Activated gamma-delta T cell (primary cell): ENCODE results near the gene ADRA2C.

ENCODE experiments used
- DNase-seq: peaks from one replicate; lab custom pipeline; 2025; lab: John Stamatoyannopoulos, UW
- total RNA-seq, 2 donors: gene quantifications; one replicate each; lab custom pipeline; 2026; lab: John Stamatoyannopoulos, UW

Gene ADRA2C
- 0 reads per million in 2 donors for total RNA-seq

DNA sequence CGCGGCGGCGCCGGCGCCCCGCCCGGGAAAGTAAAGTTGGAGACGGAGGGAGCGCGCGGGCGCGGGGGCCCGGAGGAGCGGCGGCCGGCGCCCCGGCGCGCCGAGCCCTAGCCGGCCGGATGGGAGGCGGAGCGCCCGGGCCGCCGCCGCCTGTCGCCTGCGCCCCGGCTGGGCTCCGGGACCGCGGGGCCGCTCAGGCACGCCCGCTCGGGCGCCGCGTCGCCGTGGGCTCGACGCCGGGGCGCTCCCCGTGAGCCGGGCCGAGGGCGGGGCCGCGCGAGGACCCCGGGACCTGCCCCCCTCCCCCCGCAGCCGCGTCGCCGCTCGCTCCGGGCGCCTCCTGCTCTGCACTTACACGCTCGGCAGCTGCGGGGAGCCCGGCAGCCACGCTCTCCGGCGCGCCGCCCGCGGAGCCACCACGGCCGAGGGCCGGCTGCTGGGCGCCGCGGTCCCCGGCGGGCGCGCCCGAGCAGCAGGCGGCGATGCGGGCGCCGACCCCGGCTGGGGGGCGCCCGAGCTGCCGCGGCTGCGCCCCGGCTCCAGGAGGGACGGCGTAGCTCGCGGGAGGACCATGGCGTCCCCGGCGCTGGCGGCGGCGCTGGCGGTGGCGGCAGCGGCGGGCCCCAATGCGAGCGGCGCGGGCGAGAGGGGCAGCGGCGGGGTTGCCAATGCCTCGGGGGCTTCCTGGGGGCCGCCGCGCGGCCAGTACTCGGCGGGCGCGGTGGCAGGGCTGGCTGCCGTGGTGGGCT, at the start of gene ADRA2C:
Gene ADRA2C (plus strand): TSS at position 350 of the 749 bp plus-strand sequence. CDS start 222 bp downstream, at position 572.
- no peak for DNase-seq

DNA sequence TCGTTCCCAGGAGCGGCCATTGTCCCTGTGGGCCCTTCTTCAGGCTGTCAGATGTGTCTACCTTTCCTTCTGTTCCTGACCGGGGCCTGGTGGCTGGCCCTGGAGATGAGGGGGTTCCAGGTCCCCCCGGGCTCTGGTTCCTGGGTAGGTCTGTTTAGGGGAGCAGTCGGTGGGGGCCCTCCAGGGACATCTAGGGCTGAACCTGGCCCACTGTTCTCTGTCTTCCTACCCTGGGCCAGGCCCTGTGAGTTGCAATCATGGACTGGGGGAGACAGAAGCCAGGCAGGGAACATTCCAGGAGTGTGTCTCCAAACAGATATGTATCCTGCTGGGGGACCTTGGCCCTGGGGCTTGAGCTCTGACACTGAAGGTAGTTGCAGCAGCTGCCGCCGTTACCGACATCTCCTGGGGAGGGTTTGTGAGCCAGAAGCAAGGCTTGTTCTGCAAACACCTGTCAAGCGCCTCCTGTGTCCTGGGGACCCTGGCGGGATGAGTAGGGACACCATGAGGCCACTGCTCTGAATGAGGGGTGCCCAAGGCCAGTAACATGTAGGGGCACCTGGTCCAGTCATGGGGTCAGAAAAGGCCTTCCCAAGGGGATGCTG, 49.5 kb upstream of the ADRA2C start:
- no peak for DNase-seq

DNA sequence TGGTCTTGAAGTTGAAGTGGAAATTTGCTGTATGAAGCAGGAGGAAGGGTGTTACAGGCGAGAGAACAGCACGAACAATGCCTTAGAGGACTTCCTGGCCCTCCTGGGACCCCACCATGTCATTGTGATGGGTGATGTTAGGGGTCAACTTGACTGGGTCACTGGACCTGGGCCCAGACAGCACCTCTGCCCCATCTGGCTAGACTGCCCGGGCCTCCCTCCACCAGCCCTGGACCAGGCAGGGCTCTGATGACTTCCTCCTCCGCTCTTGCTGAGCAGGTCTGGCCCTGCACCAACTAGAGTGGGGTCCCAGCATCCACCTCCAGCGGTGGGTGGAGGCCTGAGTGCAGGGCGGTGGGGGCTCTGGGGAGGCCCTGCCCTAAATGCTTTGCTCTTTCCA, 48.9 kb upstream of the ADRA2C start:
- DNase-seq: no peak

DNA sequence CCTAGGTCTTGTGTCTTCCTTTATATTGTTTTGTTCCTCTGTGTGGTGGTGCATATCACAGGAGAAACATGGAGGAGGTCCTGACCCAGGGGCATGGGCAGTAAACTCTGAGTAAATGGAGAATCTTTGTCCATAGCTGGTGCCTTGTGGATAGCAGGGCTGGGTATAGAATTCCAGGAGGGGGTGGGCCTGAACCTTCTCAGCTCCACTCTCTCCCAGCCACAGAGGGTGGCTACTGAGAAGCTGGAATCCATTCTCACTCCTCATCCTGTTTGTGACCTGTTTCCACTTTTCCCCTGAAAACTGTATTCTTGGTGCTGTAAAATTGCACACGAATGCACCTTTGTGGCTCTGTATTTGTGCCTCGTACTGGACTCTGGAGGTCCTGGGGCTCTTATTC, 47.7 kb upstream of the ADRA2C start:
- DNase-seq: no peak

DNA sequence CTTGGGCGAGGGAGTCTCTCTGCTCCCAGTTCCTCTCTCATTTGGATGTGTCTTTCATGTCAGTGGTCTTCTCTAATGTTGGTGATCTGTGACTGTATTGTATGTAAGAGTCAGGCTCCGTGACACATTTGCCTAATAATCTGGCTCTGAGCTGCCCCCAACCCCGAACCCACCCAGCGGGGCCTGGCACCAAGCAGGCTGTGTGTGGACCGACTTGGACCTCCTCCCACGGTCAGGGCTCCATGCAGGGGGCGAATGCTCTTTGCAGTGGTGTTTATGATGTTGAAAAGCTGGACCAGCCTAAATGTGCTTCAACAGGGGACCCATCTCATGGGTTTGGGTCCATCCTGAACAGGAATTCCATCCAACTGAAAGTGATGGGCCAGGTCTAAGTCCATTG, 47.0 kb upstream of the ADRA2C start:
- DNase-seq: no peak

DNA sequence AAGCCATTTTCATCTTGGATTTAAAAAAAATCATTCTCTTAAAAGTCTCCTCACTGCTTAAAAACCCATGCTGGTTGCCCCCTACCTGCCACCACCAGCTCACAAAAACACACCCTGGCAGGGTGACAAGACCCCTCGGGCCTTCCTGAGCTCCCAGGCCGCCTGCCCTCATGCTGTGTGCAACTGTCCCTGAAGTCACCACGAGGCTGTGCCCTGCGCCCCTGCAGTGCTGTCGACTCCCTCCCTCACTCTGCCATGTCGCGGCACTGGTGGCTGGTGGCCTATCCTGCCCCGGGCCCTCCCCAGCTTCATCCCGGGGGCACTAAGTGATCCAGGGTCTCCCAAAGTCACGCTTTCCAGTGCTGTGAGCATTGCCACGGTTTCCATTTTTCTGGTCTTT, 46.3 kb upstream of the ADRA2C start:
- DNase-seq: no peak

DNA sequence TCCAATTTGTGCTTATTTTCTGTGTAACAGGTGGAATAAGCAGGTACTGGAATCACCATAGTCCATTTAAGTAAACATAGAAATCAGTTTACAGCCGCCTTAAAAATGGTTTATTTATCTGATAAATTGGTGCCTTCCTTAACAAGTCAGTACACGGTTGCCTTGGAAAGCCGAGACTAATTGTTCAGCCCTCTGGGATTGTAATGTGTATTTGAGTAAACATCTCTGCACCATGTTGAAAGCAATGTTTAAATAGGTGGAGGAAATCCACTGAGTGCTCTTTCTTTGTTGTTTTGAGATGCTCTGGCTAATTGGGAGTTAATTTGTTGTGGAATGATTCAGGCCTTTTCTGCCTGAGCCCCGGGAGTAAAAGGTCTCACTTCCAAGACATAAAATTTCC, 45.7 kb upstream of the ADRA2C start:
- DNase-seq: no peak

DNA sequence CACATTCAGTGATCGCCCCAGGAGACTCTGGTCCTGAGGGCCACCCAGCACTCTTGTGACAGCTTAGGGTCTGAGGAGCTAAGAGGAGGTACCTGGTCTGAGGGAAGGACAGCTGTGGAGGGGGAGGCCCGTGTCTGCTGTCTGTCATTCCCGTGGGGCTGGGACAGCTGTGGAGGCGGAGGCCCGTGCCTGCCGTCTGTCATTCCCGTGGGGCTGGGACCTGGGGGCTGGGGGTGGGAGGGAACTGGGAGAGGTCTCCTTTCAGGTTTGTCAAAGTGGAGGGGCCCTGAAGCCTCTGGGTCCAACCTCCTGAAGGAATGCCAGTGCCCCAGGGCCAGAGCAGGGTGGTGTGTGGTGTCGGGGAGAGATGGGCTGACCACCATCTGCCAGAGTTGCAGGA, 45.0 kb upstream of the ADRA2C start:
- DNase-seq: no peak

DNA sequence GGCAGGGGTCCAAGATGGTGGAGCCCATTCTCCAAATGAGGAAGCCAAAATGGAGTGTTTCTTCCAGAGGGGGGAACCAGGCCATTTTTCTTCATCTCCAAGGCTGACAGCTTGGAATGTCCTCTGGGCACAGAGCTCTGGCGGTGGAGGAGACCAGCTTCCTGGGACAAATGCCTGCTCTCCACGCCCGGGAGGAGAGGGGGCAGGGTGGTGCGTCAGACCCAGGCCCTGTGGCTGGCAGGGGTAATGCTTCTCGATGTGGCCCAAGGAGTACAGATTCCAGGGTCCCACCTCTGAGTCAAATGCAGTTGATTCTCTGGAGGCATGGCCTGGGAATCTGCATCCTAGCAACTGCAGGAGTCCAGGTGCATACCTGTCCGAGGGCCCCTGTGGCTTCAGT, 44.6 kb upstream of the ADRA2C start:
- DNase-seq: no peak

DNA sequence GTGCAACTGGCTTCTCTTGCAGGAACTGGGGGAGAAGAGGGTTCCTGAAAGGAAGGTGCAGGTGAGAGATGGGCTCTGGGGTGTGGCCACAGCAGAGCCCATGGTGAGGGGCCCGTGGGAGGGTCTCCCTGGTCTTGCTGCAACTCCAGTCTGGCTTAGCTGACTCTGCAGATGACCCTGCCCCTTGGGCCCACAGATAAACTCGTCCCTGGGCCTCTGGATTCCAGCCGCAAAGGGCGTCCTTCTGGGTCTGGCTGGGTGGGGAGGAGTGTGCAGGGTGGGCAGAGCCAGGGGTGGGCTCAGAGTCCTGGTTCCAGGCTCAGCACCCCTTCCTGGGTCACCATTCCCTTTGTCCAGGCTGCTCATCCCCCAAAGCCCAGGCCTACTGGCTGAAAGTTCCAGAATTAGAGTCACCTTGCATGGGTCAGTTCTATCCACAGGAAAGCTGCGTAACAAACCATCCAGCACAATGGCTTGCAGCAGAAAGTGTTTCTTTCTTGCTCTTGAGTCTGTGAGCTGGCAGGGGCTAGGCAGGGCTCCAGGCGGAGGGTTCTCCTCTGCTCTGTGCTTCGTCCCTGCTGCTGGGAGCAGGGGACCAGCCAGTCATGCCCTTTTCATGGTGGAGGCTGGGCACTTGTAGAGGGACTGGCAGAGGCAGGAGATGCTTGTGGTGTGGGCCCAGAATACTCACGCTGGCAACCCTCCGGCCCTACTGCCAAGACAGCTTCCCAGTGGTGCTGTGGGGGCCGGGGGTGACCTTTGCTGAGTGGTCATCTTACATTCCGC, 43.5 kb upstream of the ADRA2C start:
- no peak for DNase-seq

DNA sequence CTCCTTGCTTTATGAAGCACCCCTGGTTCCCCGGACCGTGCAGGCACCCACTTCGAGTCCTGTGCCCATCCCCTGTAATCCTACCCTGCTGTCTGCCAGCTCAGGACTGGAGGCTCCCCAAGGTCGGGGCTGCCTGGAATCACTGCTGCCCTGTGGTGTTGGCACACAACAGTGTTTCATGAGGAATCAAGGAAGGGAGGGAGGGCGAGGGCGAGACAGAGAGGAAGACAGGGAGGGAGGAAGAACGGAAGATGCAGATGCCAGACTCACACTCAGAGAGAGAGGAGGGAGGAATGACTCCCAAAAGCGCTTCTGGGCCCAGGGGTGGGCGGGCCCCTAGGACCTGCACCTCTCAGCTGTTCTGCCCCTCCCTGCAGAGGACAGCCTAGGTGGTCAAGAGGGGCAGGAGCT, 42.9 kb upstream of the ADRA2C start:
- no peak for DNase-seq

DNA sequence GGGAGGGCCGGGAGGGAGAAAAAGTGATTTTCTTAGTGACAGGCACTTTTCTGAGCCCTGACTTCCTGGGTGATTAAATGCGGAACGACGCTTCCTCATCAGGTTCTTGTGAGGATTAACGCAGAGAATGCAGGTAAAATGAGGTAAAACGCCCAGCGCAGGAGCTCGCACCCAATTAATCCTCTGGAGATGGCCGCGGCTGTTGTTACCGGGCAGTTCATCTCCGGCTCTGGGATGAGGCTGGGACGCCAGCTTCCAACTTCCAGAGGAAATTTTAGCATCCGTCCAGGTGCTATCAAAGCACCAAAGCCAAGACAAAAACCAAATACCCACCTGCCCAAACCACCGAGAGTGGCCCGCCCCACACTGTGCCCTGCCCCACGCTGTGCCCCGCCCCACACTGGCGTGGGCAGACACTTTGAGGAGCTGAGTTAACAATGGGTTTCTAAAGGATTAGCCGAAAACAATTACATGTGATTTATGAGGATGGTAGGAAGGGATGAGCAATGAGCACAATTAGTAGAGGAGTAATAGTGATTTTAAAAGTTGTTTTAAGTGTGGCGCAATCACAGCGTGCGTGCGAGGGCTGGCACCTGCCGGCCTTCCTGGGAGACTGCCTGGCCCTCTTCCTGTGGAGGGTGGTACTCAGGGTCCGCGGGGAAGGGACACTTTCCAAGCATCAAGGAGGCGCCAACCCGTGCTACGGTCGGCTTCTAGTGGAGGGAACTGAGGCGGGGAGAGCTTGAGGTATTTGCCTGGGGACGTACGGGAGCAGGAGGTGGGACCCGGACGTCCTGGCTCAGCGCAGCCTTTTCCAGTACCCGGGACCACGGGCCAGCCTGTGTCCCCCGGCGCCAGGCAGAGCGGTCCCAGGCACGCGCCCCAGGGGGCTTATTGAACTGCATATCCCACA, 41.6 kb upstream of the ADRA2C start:
- DNase-seq: no peak

DNA sequence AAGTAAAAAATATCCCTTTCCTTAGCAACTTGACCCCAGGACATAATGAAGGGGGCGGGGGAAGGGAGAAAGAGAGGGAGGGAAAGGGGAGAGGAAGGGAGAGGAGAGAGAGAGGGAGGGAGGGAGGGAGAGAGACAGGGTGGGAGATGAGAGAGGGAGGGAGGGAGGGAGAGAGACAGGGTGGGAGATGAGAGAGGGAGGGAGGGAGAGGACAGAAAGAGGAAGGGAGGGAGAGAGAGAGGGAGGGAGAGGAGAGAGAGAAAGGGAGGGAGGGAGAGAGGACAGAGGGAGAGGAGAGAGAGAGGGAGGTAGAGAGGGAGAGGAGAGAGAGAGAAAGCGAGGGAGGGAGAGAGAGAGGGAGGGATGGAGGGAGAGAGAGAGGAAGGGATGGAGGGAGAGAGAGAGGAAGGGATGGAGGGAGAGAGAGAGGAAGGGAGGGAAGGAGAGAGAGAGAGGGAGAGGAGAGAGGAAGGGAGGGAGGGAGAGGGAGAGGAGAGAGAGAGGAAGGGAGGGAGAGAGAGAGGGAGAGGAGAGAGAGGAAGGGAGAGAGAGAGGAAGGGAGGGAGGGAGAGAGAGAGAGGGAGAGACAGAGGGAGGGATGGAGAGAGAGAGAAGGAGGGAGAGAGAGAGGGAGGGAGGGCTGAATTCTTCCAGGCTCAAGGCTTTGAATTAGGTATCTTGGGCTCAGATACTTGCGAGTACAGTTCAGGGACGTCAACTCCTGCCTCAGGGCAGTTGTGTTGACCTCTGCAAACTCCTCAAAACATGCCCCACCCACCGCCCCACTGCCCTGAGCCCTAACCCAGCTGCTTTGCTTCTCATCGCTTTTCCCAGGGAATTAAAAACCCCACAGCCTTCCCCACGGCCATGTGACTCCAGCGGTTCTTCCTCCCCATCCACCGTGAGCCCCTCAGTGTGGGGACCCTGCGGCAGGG, 40.0 kb upstream of the ADRA2C start:
- no peak for DNase-seq

DNA sequence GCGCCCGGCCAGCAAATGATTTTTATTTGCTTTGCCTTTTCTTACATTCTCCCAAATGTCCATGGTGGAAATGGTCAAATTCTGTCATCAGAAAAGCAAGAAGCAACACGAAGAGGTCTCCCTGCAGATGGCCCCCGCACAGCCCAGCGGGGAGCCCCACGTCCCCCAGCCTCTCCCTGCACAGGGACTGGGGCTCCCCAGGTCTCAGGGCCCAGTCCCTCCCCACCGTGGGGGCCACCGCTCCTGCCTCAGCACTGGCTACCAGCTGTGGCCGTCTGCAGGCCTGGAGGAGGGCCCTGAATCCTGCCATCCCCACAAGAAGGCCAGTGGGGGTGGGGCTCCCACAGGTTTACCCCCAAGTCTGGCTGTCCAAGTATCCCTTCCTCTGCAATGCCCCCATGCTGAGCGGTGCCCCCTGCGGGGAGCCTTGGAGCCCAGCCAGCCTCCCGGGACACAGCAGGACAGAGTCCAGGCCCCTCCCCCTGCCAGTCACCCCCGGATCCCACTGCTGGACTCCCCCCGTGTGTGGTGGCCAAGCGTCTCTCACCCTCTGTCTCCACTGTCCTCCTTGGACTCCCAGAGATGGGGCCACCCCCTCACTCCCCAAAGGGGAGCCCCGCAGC, 38.2 kb upstream of the ADRA2C start:
- no peak for DNase-seq

DNA sequence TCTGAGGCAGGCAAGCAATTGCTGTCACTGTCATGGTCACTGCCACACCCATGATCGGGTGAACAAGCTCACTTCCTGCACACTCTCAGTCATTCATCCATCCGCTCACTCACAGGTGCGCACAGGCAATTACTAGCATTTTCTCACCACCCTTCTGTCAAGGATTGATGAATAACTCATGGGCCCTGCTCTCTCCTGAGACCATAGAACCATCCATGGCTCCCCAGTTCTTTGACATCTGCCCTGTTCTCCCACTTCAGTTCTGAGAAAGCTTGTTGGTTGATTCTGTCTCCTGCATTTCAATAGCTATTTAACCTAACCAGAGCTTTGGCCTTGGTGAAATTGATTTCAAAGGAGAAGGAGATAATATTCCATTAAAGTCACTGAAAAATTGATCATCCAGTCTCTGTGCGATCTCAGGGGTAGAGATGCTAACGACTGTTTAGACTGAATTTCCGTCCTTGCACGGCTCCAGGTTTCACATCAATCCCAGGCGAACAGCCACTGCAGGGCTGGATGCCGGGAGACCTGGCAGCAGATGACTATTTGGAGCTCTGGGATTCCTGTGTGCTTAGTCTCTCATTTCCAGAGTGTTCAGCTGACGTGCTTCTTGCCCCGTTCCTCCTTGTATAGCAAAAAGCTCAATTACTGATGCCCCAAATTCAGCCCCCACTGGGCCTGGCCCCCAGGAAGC, 36.9 kb upstream of the ADRA2C start:
- no peak for DNase-seq

DNA sequence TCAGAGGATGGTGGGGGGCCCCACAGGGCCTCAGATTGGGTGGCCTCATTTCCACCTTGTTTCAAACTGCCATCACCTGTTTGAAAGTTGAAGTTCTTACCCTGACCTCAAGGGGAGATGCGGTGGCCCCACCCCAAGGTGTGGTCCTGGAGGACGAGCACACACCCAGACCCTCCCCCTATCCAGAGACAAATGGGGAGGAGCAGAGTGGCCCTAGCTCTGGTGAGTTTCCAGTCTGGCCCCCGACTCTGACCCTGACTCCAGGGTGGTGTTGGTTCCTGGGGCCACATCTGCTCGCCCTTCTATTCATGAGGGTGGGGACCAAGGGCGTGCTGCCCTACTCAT, 36.3 kb upstream of the ADRA2C start:
- no peak for DNase-seq

DNA sequence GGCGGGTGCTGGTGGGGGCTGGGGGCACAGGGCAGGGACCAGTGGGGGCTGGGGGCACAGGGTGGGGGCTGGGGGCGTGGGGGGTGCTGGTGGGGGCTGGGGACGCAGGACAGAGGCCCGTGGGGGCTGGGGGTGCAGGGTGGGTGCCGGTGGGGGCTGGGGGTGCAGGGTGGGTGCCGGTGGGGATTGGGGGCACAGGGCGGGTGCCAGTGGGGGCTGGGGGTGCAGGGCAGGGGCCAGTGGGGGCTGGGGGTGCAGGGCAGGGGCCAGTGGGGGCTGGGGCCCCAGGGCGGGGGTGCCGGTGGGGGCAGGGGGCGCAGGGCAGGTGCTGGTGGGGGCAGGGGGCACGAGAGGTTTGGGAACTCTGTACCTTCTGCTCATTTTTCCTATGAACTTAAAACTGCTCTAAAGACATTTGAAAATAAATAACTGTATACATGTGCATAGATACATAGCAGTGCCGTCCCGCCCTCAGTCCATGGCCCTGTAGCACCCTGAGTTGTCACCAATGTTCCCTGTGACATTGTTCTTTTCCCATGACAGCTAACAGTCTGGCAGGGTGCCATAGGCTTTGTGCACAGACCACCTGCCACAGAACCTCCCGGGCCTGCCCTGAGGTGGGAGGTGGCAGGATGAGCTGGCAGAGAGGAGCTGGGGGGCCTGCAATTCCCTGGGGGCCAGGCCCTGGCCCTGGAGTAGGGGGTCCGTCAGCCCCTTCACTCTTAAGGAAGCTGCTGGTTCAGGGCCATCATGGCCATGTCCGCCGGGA, 35.6 kb upstream of the ADRA2C start:
- DNase-seq: no peak

DNA sequence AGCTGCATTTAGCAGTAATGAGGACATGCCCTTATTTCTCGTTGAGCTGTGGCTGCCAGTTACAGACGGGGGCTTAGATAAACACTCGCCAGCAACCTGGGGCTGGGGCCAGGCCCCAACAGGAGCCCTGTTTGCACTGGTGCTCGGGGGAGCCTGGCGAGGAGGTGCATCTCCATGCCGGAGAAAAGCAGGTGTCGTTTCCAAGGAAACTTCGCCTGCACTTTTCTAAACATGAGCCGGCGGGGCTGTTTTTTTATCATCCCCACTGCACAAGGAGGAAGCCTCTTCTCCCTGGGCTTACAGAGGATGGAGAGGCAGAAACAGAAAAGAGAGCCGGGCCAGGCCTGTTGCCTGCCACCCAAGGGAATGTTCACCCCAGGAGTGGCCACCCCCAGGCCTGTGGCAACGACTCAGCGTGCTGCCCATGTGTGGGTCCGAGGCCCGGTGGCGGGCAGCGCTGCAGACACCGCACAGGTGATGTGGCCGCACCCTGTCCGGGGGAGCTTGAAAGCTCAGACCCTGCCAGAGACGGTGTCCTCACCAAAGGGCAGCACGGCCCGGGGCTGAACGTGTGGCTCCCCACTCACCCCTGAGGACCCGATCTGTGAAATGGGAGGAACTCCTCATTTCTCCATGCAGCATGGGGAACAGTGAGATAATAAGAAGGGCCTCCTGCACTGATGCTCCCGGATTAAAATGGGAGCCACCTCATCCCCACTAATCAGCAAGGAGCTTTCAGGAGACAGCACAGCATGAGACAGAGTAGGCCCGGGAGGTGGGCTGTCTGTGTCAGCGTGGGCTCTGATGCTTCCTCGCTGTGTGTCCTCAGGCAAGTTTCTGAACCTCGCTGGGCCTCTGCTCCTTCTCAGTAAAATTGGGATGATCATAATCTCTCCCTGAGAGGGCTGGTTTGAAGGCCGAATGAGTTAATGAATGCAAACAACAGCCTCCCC, 33.8 kb upstream of the ADRA2C start:
- no peak for DNase-seq
